Measurements from ENCODE around the gene RAD51B.
"Not testable (repeated sequence)": the region's sequence is repeated elsewhere in the genome, so short reads cannot be mapped to it uniquely, and the experiment has no call there.

The RAD51B gene

GRCh38 chr14:68300608-68301007 is 481.0 kb downstream of the RAD51B start:
- no peak for DNase-seq (ENCODE audit: low read depth in 2 of 2)

GRCh38 chr14:68301219-68301618 is 481.6 kb downstream of the RAD51B start:
- DNase-seq (ENCODE audit: low read depth in 2 of 2) = no peak

- not testable (repeated sequence) for DNase-seq (ENCODE audit: low read depth in 2 of 2)
These were observed 483.4 kb downstream of the RAD51B start for GRCh38 chr14:68302938-68303337.

GRCh38 chr14:68305738-68306137 is 486.2 kb downstream of the RAD51B start:
- DNase-seq (ENCODE audit: low read depth in 2 of 2) = no peak

GRCh38 chr14:68306265-68306933 is 486.8 kb downstream of the RAD51B start:
- no peak for DNase-seq (ENCODE audit: low read depth in 2 of 2)

- DNase-seq (ENCODE audit: low read depth in 2 of 2) = no peak
These were observed 487.6 kb downstream of the RAD51B start for GRCh38 chr14:68306934-68307789.

- no peak for DNase-seq (ENCODE audit: low read depth in 2 of 2)
These were observed 488.2 kb downstream of the RAD51B start for GRCh38 chr14:68307790-68308168.

- DNase-seq (ENCODE audit: low read depth in 2 of 2) = no peak
These were observed 489.3 kb downstream of the RAD51B start for GRCh38 chr14:68308726-68309520.

GRCh38 chr14:68309616-68310015 is 490.0 kb downstream of the RAD51B start:
- no peak for DNase-seq (ENCODE audit: low read depth in 2 of 2)

GRCh38 chr14:68312300-68312699 is 492.7 kb downstream of the RAD51B start:
- DNase-seq (ENCODE audit: low read depth in 2 of 2) = no peak

- DNase-seq (ENCODE audit: low read depth in 2 of 2) = no peak
These were observed 493.5 kb downstream of the RAD51B start for GRCh38 chr14:68312884-68313610.

- DNase-seq (ENCODE audit: low read depth in 2 of 2) = no peak
These were observed 495.1 kb downstream of the RAD51B start for GRCh38 chr14:68314642-68315041.

- DNase-seq (ENCODE audit: low read depth in 2 of 2) = no peak
These were observed 495.5 kb downstream of the RAD51B start for GRCh38 chr14:68315081-68315480.

GRCh38 chr14:68316078-68316868 is 496.7 kb downstream of the RAD51B start:
- no peak for DNase-seq (ENCODE audit: low read depth in 2 of 2)

GRCh38 chr14:68317239-68317638 is 497.7 kb downstream of the RAD51B start:
- DNase-seq (ENCODE audit: low read depth in 2 of 2) = no peak

- no peak for DNase-seq (ENCODE audit: low read depth in 2 of 2)
These were observed 499.2 kb downstream of the RAD51B start for GRCh38 chr14:68318828-68319227.

GRCh38 chr14:68320495-68320894 is 500.9 kb downstream of the RAD51B start:
- no peak for DNase-seq (ENCODE audit: low read depth in 2 of 2)

GRCh38 chr14:68322940-68323620 is 503.5 kb downstream of the RAD51B start:
- DNase-seq (ENCODE audit: low read depth in 2 of 2) = no peak

GRCh38 chr14:68325267-68325807 is 505.8 kb downstream of the RAD51B start:
- no peak for DNase-seq (ENCODE audit: low read depth in 2 of 2)

- no peak for DNase-seq (ENCODE audit: low read depth in 2 of 2)
These were observed 507.7 kb downstream of the RAD51B start for GRCh38 chr14:68327231-68327630.
